Naive thymus-derived CD4-positive, alpha-beta T cell (primary cell): Measurements from ENCODE around the gene NUP188. TPM values are rescaled to one million over a fixed set of nuclear protein-coding genes. Genes with fewer than 3 reads are reported as not detected.
A peak's percentile ranks its signal among the peaks of the same experiment; 100 is the strongest.
"Not testable (repeated sequence)": the region's sequence is repeated elsewhere in the genome, so short reads cannot be mapped to it uniquely, and the experiment has no call there.

Source experiments
- ATAC-seq: fragments of 150-1000 bp; cut with Tn5 transposase; 2 replicates; pipeline ENCODE4 v1.10.0; 2021; ENCODE audit warnings: mild to moderate bottlenecking, moderate library complexity
- CTCF ChIA-PET: fragments of 350-600 bp; sonication (Branson Sonifier 250); formaldehyde crosslinking; loops from one replicate; lab custom pipeline; 2021; ENCODE audit warnings: antibody characterized with exemption; lab: Charles Lee
- POLR2A ChIA-PET: fragments of 350-600 bp; sonication (Branson Sonifier 250); formaldehyde crosslinking; loops from one replicate; lab custom pipeline; 2021; ENCODE audit warnings: antibody characterized with exemption, inconsistent platforms; lab: Charles Lee
- DNase-seq, 9 donors: peaks; one replicate each; pipeline versions ENCODE4 v3.0.0 to v3.0.0-alpha.2; 2020 to 2022; ENCODE audit warnings: mixed read lengths in 1 of 9
- H3K27ac ChIP-seq: one replicate; pipeline ENCODE4 v1.7.0; 2013; ENCODE audit warnings: mild to moderate bottlenecking, low read depth, low read length, moderate library complexity
- H3K27me3 ChIP-seq, 2 donors: one replicate each; pipeline ENCODE4 v1.7.0; 2013; ENCODE audit warnings: low read length in 2 of 2, mild to moderate bottlenecking in 2 of 2, moderate library complexity in 2 of 2; ENCODE audit not compliant: control insufficient read depth in 2 of 2, insufficient read depth in 2 of 2
- H3K36me3 ChIP-seq, 3 experiments: 1 replicate in 2 of 3; 2 replicates in 1 of 3; pipeline ENCODE4 v1.7.0; 2013; ENCODE audit warnings: low read length in 3 of 3, mild to moderate bottlenecking in 3 of 3, moderate library complexity in 1 of 3; ENCODE audit not compliant: insufficient read depth in 3 of 3, control insufficient read depth in 2 of 3
- H3K4me1 ChIP-seq, 2 donors: one replicate each; pipeline ENCODE4 v1.7.0; 2013; ENCODE audit warnings: low read length in 2 of 2, mild to moderate bottlenecking in 2 of 2, moderate library complexity in 1 of 2; ENCODE audit not compliant: control insufficient read depth in 2 of 2, insufficient read depth in 2 of 2
- H3K4me3 ChIP-seq: 2 replicates; pipeline ENCODE4 v1.7.0; 2013; ENCODE audit warnings: mild to moderate bottlenecking, low read length
- H3K9me3 ChIP-seq, 3 experiments: 1 replicate in 2 of 3; 2 replicates in 1 of 3; pipeline ENCODE4 v1.7.0; 2013; ENCODE audit warnings: low read length in 3 of 3; ENCODE audit not compliant: control insufficient read depth in 2 of 3
- H3K27ac Mint-ChIP-seq, 9 donors: one replicate each; pipeline ENCODE4 v1.8.0; 2020 to 2022; ENCODE audit warnings: mixed read lengths in 9 of 9, mild to moderate bottlenecking in 8 of 9, moderate library complexity in 5 of 9, inconsistent platforms in 2 of 9
- H3K27me3 Mint-ChIP-seq, 5 donors: one replicate each; pipeline ENCODE4 v1.8.0; 2021 to 2022; ENCODE audit warnings: mixed read lengths in 5 of 5, mild to moderate bottlenecking in 1 of 5
- H3K36me3 Mint-ChIP-seq, 5 donors: one replicate each; pipeline ENCODE4 v1.8.0; 2020 to 2022; ENCODE audit warnings: mixed read lengths in 5 of 5, mild to moderate bottlenecking in 3 of 5, inconsistent platforms in 1 of 5
- H3K4me1 Mint-ChIP-seq, 7 donors: one replicate each; pipeline ENCODE4 v1.8.0; 2020 to 2022; ENCODE audit warnings: mixed read lengths in 7 of 7, mild to moderate bottlenecking in 3 of 7, inconsistent platforms in 1 of 7
- H3K4me3 Mint-ChIP-seq, 10 donors: one replicate each; pipeline ENCODE4 v1.8.0; 2020 to 2022; ENCODE audit warnings: mild to moderate bottlenecking in 10 of 10, mixed read lengths in 10 of 10, moderate library complexity in 6 of 10, inconsistent platforms in 2 of 10
- H3K9me3 Mint-ChIP-seq, 11 donors: one replicate each; pipeline ENCODE4 v1.8.0; 2020 to 2022; ENCODE audit warnings: mixed read lengths in 11 of 11, mild to moderate bottlenecking in 4 of 11, inconsistent platforms in 1 of 11, moderate library complexity in 1 of 11
- intact Hi-C, 2 donors: fragments of 100-400 bp; cut with micrococcal nuclease; formaldehyde crosslinking; loops; one replicate each; pipeline ENCODE4 v1.15.1; 2023
- polyA plus RNA-seq, 2 donors: library from polyadenylated mRNA; unstranded; fragments of 300-500 nt; fragmentation: Illumina TruSeq; gene quantifications; one replicate each; pipeline ENCODE4 v1.2.3, GENCODE V29; 2021
- total RNA-seq, 6 experiments: library from RNA in 5 of 6; stranded (reverse) in 5 of 6; gene quantifications; 1 replicate in 5 of 6; 2 replicates in 1 of 6; pipeline ENCODE4 v1.2.3 and lab custom pipeline; 2021 to 2026

The NUP188 gene
- total and polyA plus RNA-seq, 7 experiments from 2014 or later: 24.8 to 98.7 (median 62.1) TPM

DNA sequence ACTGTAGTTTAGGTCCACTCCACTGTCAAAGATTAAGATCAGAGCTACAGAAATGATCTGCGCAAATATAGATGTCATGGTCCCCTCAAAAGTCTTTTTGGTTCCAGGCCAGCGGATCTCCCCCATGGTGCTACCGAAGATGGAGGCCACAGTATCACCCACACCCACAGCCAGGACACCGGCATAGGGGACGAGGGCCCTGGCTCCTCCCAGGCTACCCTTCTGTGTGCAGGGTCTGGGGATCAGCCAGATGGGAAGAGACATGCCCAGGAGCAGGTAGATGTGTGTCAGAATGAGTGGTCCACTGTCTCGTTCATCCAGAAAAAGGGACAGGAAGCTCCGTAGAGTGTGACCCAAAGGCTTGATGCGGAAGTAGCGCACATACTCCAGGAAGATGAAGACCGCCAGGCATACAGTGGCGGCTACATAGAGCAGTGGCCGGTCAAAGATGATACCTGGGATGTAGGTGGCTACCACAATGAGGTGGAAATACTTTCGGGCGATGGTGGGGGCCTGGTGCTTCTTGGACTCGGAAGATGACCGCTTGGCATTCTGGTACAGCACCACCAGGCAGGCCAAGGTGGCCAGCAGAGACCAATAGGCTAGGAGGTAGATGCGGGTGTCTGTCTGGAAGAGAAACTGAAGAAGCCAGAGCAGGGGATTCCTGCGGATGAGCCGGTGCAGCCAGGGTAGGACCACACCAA is 1.5 kb upstream of the NUP188 start:
- no peaks in the 10 kb centered on the region for H3K27me3 Mint-ChIP-seq
- Histone ChIP-seq H3K9me3 (no peaks in the 10 kb centered on the region), H3K4me3 (peak overlapping the region; percentile 87), H3K4me1 (peaks cover 8 to 14% of the 10 kb centered on the region in 2 donors), H3K27ac (peak overlapping the region; percentile 97), H3K36me3 (peaks cover 0 to 22% (median 0%) of the 10 kb centered on the region in 3 experiments), H3K27me3 (no peaks in the 10 kb centered on the region)
- ChIA-PET CTCF (no interaction called here), POLR2A (interaction anchor here (0.6 kb wide), 3 partner anchors 128 to 627 kb away, joined by 3 to 7 read pairs (median 3); partner anchors contain the start of gene ENDOG)
- intact Hi-C loops: loop anchor here (2.0 to 5.0 kb wide), 8 partner anchors 43 to 624 kb away; partner anchors contain the start of genes COQ4 (in 1 of the 2), DOLPP1 (in 1 of the 2), ENDOG (in 1 of the 2) and ODF2 (in 1 of the 2)
- peak overlapping the region; percentile 89 to 98 (median 96) for H3K27ac Mint-ChIP-seq
- H3K36me3 Mint-ChIP-seq: peaks cover 0 to 10% (median 4%) of the 10 kb centered on the region in 5 donors
- no peak for ATAC-seq
- H3K4me1 Mint-ChIP-seq: peaks cover 16 to 42% (median 28%) of the 10 kb centered on the region in 7 donors
- peak overlapping the region; percentile 93 to 99 (median 98) for H3K4me3 Mint-ChIP-seq
- DNase-seq: no peak
- H3K9me3 Mint-ChIP-seq: no peaks in the 10 kb centered on the region

DNA sequence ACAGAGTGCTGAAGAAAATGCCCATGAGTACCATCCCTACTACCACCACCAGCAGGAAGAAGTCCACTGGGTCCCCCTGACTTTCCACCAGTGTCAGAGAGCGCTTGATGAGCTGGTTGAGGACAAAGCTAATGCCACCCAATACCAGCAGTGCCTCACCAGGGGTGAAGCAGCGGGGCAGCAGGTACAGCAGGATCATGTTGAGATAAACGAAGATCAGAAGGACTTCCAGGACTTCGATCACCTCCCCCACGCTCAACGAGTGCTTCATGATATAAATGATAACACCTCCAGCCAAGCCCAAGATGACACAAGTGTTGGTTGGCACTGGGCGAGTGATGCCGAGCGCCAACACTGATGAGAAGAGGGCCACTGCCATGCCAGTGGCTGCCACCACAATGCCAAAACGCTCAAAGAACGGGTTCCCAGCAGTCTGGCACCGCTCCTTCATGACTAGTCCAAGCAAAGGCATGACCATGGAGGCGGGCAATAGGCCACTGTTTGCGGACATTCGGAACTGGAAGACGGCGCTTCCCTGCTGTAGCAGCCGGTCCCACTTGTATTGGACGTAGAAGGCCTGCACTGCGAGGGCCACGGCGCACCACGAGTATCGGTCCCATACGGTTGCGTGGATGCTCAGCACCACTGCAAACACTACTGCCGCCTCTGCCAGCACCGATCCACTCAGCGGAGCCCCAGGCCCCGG is 775 bp upstream of the NUP188 start:
- no peaks in the 10 kb centered on the region for H3K9me3 ChIP-seq
- Mint-ChIP-seq H3K27me3 (no peaks in the 10 kb centered on the region), H3K9me3 (no peaks in the 10 kb centered on the region), H3K27ac (peak overlapping the region; percentile 89 to 99 (median 97)), H3K4me1 (peaks cover 16 to 47% (median 31%) of the 10 kb centered on the region in 7 donors), H3K36me3 (peaks cover 0 to 10% (median 5%) of the 10 kb centered on the region in 5 donors), H3K4me3 (peak overlapping the region; percentile 93 to 99 (median 98))
- H3K27ac ChIP-seq: peak overlapping the region; percentile 97
- H3K27me3 ChIP-seq: no peaks in the 10 kb centered on the region
- H3K36me3 ChIP-seq: peaks cover 0 to 22% (median 0%) of the 10 kb centered on the region in 3 experiments
- POLR2A ChIA-PET: interaction anchor here (0.6 kb wide), 1 partner anchor 129 kb away, joined by 3 read pairs; the partner anchor contains the start of gene ENDOG
- DNase-seq (peak in 1 of 9 donors; percentile 7), ATAC-seq (peak; percentile 9)
- intact Hi-C loops: loop anchor here (1.0 to 5.0 kb wide), 17 partner anchors 44 to 624 kb away; partner anchors contain the start of genes LRRC8A (in 2 of the 2), COQ4 (in 1 of the 2), DOLPP1 (in 1 of the 2) and DYNC2I2 (in 1 of the 2)
- CTCF ChIA-PET: no interaction called here
- peaks cover 8 to 14% of the 10 kb centered on the region in 2 donors for H3K4me1 ChIP-seq
- H3K4me3 ChIP-seq: peak overlapping the region; percentile 87

DNA sequence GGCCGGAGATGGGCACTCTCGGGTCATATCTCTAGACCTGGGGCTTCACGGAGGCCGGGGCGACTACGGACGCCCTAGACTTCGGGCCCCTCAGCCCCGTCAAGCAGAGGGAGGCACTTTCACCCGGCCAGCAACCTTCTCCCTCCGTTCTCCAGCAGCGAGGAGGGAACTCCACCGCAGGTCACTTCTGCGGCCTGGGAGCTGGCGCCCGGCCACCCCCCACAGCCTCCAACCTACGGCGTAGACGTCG is 297 bp upstream of the NUP188 start:
- Histone ChIP-seq H3K9me3 (no peaks in the 10 kb centered on the region), H3K4me3 (peak overlapping the region; percentile 87), H3K27ac (peak overlapping the region; percentile 97), H3K36me3 (peaks cover 0 to 22% (median 0%) of the 10 kb centered on the region in 3 experiments), H3K4me1 (peaks cover 8 to 14% of the 10 kb centered on the region in 2 donors), H3K27me3 (no peaks in the 10 kb centered on the region)
- Mint-ChIP-seq H3K36me3 (peaks cover 0 to 10% (median 5%) of the 10 kb centered on the region in 5 donors), H3K9me3 (no peaks in the 10 kb centered on the region), H3K27ac (peak overlapping the region; percentile 89 to 99 (median 97)), H3K4me1 (peaks cover 16 to 47% (median 31%) of the 10 kb centered on the region in 7 donors), H3K4me3 (peak overlapping the region; percentile 93 to 99 (median 98)), H3K27me3 (no peaks in the 10 kb centered on the region)
- POLR2A ChIA-PET: no interaction called here
- CTCF ChIA-PET: no interaction called here
- ATAC-seq (no peak), DNase-seq (no peak)
- intact Hi-C loops: loop anchor here (1.0 to 5.0 kb wide), 17 partner anchors 44 to 625 kb away; partner anchors contain the start of genes LRRC8A (in 2 of the 2), COQ4 (in 1 of the 2), DOLPP1 (in 1 of the 2) and DYNC2I2 (in 1 of the 2)

DNA sequence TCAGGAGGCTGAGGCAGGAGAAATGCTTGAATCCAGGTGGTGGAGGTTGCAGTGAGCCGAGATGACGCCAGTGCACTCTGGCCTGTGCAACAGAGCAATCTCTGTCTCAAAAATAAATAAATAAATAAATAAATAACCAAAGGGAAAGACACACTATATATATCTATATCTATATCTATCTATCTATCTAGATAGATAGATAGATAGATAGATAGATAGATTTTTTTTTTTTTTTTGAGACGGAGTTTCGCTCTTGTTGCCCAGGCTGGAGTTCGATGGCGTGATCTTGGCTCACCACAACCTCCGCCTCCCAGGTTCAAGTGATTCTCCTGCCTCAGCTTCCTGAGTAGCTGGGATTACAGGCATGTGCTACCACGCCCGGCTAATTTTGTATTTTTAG is 13.9 kb downstream of the NUP188 start:
- H3K4me1 Mint-ChIP-seq, H3K9me3 ChIP-seq, intact Hi-C loops, H3K27ac Mint-ChIP-seq, DNase-seq, POLR2A ChIA-PET, H3K27me3 ChIP-seq, ATAC-seq, H3K4me3 Mint-ChIP-seq, H3K4me3 ChIP-seq, H3K27ac ChIP-seq, H3K4me1 ChIP-seq, H3K9me3 Mint-ChIP-seq, H3K27me3 Mint-ChIP-seq, CTCF ChIA-PET: not testable (repeated sequence)
- H3K36me3 Mint-ChIP-seq: peaks cover 0 to 27% (median 15%) of the 10 kb centered on the region in 5 donors
- H3K36me3 ChIP-seq: peaks cover 7 to 59% (median 18%) of the 10 kb centered on the region in 3 experiments

DNA sequence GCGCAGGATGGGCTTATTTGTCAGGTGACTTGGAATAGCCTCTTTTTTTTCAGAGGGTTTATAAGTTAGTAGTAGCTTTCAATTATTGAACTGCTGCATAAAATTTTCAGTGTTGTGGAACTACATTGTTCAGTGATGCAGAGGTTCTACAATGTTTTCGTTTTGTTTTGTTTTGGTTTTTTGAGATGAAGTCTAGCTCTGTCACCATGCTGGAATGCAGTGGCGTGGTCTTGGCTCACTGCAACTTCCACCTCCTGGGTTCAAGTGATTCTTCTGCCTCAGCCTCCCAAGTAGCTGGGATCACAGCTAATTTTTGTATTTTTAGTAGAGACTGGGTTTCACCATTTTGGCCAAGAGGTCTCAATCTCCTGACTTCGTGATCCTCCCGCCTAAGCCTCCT is 22.0 kb downstream of the NUP188 start:
- Histone ChIP-seq H3K4me1 (no peaks in the 10 kb centered on the region), H3K27me3 (no peaks in the 10 kb centered on the region), H3K4me3 (no peak overlapping the region), H3K36me3 (peaks cover 15 to 73% (median 31%) of the 10 kb centered on the region in 3 experiments), H3K27ac (peak overlapping the region; percentile 17), H3K9me3 (no peaks in the 10 kb centered on the region)
- CTCF ChIA-PET: interaction anchor here (0.5 to 0.7 kb wide), 2 partner anchors 180 to 467 kb away, joined by 3 read pairs; no protein-coding TSS in a partner anchor
- H3K36me3 Mint-ChIP-seq: peaks cover 16 to 55% (median 25%) of the 10 kb centered on the region in 5 donors
- peaks cover 0 to 10% (median 0%) of the 10 kb centered on the region in 7 donors for H3K4me1 Mint-ChIP-seq
- no peak for DNase-seq
- POLR2A ChIA-PET: no interaction called here
- no peak overlapping the region for H3K27ac Mint-ChIP-seq
- no peak for ATAC-seq
- intact Hi-C loops: no loop called here
- peaks cover 0 to 4% (median 0%) of the 10 kb centered on the region in 11 donors for H3K9me3 Mint-ChIP-seq
- H3K27me3 Mint-ChIP-seq: no peaks in the 10 kb centered on the region
- H3K4me3 Mint-ChIP-seq: no peak overlapping the region

DNA sequence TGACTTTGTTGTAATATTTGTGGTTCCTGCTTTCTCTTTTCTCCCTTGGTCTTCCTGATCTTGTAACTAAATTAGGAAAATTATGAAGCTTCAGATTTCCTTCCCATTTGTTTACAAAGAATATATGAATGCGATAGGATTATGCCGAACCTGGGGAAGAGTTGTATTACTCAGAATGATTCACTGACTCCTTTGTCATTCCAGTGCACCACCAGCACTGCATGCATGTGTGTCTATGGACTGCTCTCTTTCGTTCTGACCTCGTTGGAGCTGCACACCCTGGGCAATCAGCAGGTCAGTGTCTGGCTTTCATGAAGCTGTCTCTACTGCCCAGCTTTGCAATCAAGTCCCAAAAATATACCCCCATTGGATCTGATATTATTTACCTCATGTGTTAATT is 25.5 kb downstream of the NUP188 start:
- peaks cover 21 to 59% (median 26%) of the 10 kb centered on the region in 5 donors for H3K36me3 Mint-ChIP-seq
- peaks cover 0 to 10% (median 0%) of the 10 kb centered on the region in 7 donors for H3K4me1 Mint-ChIP-seq
- peak overlapping the region in 1 of 9 donors; percentile 20 for H3K27ac Mint-ChIP-seq
- Histone ChIP-seq H3K27me3 (no peaks in the 10 kb centered on the region), H3K4me1 (no peaks in the 10 kb centered on the region), H3K4me3 (no peak overlapping the region), H3K36me3 (peaks cover 21 to 90% (median 31%) of the 10 kb centered on the region in 3 experiments), H3K27ac (no peak overlapping the region), H3K9me3 (no peaks in the 10 kb centered on the region)
- POLR2A ChIA-PET: no interaction called here
- CTCF ChIA-PET: interaction anchor here (0.5 kb wide), 1 partner anchor 8 kb away, joined by 4 read pairs; no protein-coding TSS in a partner anchor
- DNase-seq (no peak), ATAC-seq (no peak)
- intact Hi-C loops: no loop called here
- H3K27me3 Mint-ChIP-seq: no peaks in the 10 kb centered on the region
- H3K9me3 Mint-ChIP-seq: no peaks in the 10 kb centered on the region
- no peak overlapping the region for H3K4me3 Mint-ChIP-seq
